DND-41 (cell line): ENCODE data around the gene WDR49.

Experiments used
- CTCF ChIP-seq: IDR thresholded peaks from 2 replicates; pipeline ENCODE4 v1.5.1; 2012; ENCODE audit warnings: borderline replicate concordance, low read length, moderate library complexity, mild to moderate bottlenecking; ENCODE audit not compliant: poor library complexity, severe bottlenecking; ENCODE audit errors: extremely low read depth
- EZH2 ChIP-seq: IDR thresholded peaks from 3 replicates; pipeline ENCODE4 v1.6.1; 2012; ENCODE audit warnings: borderline replicate concordance, low read depth, mild to moderate bottlenecking, moderate library complexity, low read length, inconsistent platforms; ENCODE audit not compliant: severe bottlenecking

- TF ChIP-seq CTCF: no peak
- no peak for TF ChIP-seq EZH2
Observed at GRCh38 chr3:167466966-167467365, 186.8 kb downstream of the WDR49 start.
